SK-N-SH (cell line): ENCODE data around the gene KCNIP4.

ENCODE experiments used
- CHD2 ChIP-seq: fragments of 150-350 bp; IDR thresholded peaks from 2 replicates; pipeline ENCODE4 v1.6.1; 2018; ENCODE audit warnings: low read length; ENCODE audit not compliant: partially characterized antibody
- EP300 ChIP-seq, 2 experiments: IDR thresholded peaks; 2 replicates each; pipeline versions ENCODE4 v1.4.0 to v1.6.1; 2012; ENCODE audit warnings: borderline replicate concordance in 1 of 2, low read depth in 1 of 2, low read length in 1 of 2
- EZH2phosphoT487 ChIP-seq: fragments of 200-600 bp; sonication (generic); IDR thresholded peaks from 2 replicates; pipeline ENCODE4 v1.6.1; 2017; ENCODE audit warnings: low read depth, mixed run types, mild to moderate bottlenecking, antibody characterized with exemption, moderate library complexity, borderline replicate concordance
- GABPA ChIP-seq: IDR thresholded peaks from 2 replicates; pipeline ENCODE4 v1.4.0; 2012; ENCODE audit warnings: low read depth, mild to moderate bottlenecking
- MXI1 ChIP-seq: IDR thresholded peaks from 2 replicates; pipeline ENCODE4 v1.6.1; 2012; ENCODE audit warnings: mild to moderate bottlenecking, low read depth, low read length, improper control_type of control experiment
- POLR2AphosphoS5 ChIP-seq: IDR thresholded peaks from 2 replicates; pipeline ENCODE4 v1.6.1; 2012; ENCODE audit warnings: low read depth, low read length
- RAD21 ChIP-seq: IDR thresholded peaks from 2 replicates; pipeline ENCODE4 v1.6.1; 2012; ENCODE audit warnings: mild to moderate bottlenecking, low read length
- RFX5 ChIP-seq: IDR thresholded peaks from 2 replicates; pipeline ENCODE4 v1.6.1; 2012; ENCODE audit warnings: mild to moderate bottlenecking, improper control_type of control experiment, low read length
- TAF1 ChIP-seq: IDR thresholded peaks from 2 replicates; pipeline ENCODE4 v1.6.1; 2012; ENCODE audit warnings: low read depth, mild to moderate bottlenecking, low read length, moderate library complexity, borderline replicate concordance
- TCF12 ChIP-seq: IDR thresholded peaks from 2 replicates; pipeline ENCODE4 v1.4.0; 2012
- TEAD4 ChIP-seq: IDR thresholded peaks from 2 replicates; pipeline ENCODE4 v1.4.0; 2012; ENCODE audit warnings: mild to moderate bottlenecking, borderline replicate concordance; ENCODE audit not compliant: insufficient read depth
- TF ChIP-seq, protein P1 (sequence below): fragments of 200-600 bp; sonication (generic); IDR thresholded peaks from 2 replicates; pipeline ENCODE4 v1.6.1; 2017; ENCODE audit warnings: antibody characterized with exemption, mild to moderate bottlenecking, moderate library complexity
- TF ChIP-seq, protein P2 (sequence below): IDR thresholded peaks from 2 replicates; pipeline ENCODE4 v1.6.1; 2012; ENCODE audit warnings: mild to moderate bottlenecking, low read depth, low read length, moderate library complexity

GRCh38 chr4:20698820-20699219 lies 1249.8 kb downstream of the KCNIP4 start:
- TF ChIP-seq, protein P1, sequence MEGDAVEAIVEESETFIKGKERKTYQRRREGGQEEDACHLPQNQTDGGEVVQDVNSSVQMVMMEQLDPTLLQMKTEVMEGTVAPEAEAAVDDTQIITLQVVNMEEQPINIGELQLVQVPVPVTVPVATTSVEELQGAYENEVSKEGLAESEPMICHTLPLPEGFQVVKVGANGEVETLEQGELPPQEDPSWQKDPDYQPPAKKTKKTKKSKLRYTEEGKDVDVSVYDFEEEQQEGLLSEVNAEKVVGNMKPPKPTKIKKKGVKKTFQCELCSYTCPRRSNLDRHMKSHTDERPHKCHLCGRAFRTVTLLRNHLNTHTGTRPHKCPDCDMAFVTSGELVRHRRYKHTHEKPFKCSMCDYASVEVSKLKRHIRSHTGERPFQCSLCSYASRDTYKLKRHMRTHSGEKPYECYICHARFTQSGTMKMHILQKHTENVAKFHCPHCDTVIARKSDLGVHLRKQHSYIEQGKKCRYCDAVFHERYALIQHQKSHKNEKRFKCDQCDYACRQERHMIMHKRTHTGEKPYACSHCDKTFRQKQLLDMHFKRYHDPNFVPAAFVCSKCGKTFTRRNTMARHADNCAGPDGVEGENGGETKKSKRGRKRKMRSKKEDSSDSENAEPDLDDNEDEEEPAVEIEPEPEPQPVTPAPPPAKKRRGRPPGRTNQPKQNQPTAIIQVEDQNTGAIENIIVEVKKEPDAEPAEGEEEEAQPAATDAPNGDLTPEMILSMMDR: no peak
- TF ChIP-seq RFX5 (no peak), POLR2AphosphoS5 (no peak), TAF1 (no peak), RAD21 (no peak), GABPA (no peak), TEAD4 (no peak), EP300 (IDR thresholded peaks at IDR 0.05; ENCODE audit: borderline replicate concordance in 1 of 2, low read depth in 1 of 2, low read length in 1 of 2) (no peak), TCF12 (no peak), MXI1 (no peak), CHD2 (no peak), EZH2phosphoT487 (no peak)
- TF ChIP-seq, protein P2, sequence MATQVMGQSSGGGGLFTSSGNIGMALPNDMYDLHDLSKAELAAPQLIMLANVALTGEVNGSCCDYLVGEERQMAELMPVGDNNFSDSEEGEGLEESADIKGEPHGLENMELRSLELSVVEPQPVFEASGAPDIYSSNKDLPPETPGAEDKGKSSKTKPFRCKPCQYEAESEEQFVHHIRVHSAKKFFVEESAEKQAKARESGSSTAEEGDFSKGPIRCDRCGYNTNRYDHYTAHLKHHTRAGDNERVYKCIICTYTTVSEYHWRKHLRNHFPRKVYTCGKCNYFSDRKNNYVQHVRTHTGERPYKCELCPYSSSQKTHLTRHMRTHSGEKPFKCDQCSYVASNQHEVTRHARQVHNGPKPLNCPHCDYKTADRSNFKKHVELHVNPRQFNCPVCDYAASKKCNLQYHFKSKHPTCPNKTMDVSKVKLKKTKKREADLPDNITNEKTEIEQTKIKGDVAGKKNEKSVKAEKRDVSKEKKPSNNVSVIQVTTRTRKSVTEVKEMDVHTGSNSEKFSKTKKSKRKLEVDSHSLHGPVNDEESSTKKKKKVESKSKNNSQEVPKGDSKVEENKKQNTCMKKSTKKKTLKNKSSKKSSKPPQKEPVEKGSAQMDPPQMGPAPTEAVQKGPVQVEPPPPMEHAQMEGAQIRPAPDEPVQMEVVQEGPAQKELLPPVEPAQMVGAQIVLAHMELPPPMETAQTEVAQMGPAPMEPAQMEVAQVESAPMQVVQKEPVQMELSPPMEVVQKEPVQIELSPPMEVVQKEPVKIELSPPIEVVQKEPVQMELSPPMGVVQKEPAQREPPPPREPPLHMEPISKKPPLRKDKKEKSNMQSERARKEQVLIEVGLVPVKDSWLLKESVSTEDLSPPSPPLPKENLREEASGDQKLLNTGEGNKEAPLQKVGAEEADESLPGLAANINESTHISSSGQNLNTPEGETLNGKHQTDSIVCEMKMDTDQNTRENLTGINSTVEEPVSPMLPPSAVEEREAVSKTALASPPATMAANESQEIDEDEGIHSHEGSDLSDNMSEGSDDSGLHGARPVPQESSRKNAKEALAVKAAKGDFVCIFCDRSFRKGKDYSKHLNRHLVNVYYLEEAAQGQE: no peak
